Vagina (tissue), 2 donors: Measurements from ENCODE around the gene MTNR1A. TPM values are rescaled to one million over a fixed set of nuclear protein-coding genes. Genes with fewer than 3 reads are reported as not detected.

Source experiments
- DNase-seq, 2 donors: peaks; one replicate each; pipeline ENCODE4 v3.0.0-alpha.2; 2017; ENCODE audit errors: extremely low spot score in 2 of 2
- H3K27ac ChIP-seq: fragments of 200-600 bp; sonication (generic); one replicate; pipeline ENCODE4 v1.5.1; 2019
- H3K27me3 ChIP-seq: fragments of 200-600 bp; sonication (generic); one replicate; pipeline ENCODE4 v1.5.1; 2019
- H3K36me3 ChIP-seq, 2 donors: fragments of 200-600 bp; sonication (generic); one replicate each; pipeline ENCODE4 v1.5.1; 2017 to 2019
- H3K4me1 ChIP-seq: fragments of 200-600 bp; sonication (generic); one replicate; pipeline ENCODE4 v1.5.1; 2019
- H3K4me3 ChIP-seq, 2 donors: fragments of 200-600 bp; sonication (generic); 1 replicate in 1 of 2; 2 replicates in 1 of 2; pipeline ENCODE4 v1.5.1; 2016 to 2019
- H3K9me3 ChIP-seq: fragments of 200-600 bp; sonication (generic); one replicate; pipeline ENCODE4 v1.5.1; 2019
- CTCF ChIP-seq, 3 experiments: fragments of 450-650 bp in 2 of 3; fragments of 200-600 bp in 1 of 3; sonication (generic) in 1 of 3; IDR thresholded peaks; one replicate each; pipeline ENCODE4 v1.5.1; 2017 to 2019; ENCODE audit warnings: antibody characterized with exemption in 3 of 3, mild to moderate bottlenecking in 2 of 3, moderate library complexity in 2 of 3
- POLR2A ChIP-seq, 2 donors: fragments of 450-650 bp; IDR thresholded peaks; one replicate each; pipeline ENCODE4 v1.6.1; 2017; ENCODE audit warnings: antibody characterized with exemption in 2 of 2, mild to moderate bottlenecking in 2 of 2, moderate library complexity in 2 of 2
- POLR2AphosphoS5 ChIP-seq, 2 donors: sonication (generic); formaldehyde crosslinking; IDR thresholded peaks; one replicate each; pipeline ENCODE4 v1.9.0; 2017; ENCODE audit warnings: antibody characterized with exemption in 2 of 2, mild to moderate bottlenecking in 2 of 2, low read depth in 1 of 2; ENCODE audit not compliant: insufficient read depth in 1 of 2
- intact Hi-C: fragments of 100-400 bp; cut with DNase I; formaldehyde crosslinking; loops from one replicate; pipeline ENCODE4 v1.15.1; 2023
- total RNA-seq: library from RNA; depleted of rRNA; stranded (reverse); fragments of >200 nt; gene quantifications from one replicate; pipeline ENCODE4 v1.2.3, GENCODE V29; 2016

Gene MTNR1A
- total RNA-seq, 1 donor from 2014 or later = not detected

DNA sequence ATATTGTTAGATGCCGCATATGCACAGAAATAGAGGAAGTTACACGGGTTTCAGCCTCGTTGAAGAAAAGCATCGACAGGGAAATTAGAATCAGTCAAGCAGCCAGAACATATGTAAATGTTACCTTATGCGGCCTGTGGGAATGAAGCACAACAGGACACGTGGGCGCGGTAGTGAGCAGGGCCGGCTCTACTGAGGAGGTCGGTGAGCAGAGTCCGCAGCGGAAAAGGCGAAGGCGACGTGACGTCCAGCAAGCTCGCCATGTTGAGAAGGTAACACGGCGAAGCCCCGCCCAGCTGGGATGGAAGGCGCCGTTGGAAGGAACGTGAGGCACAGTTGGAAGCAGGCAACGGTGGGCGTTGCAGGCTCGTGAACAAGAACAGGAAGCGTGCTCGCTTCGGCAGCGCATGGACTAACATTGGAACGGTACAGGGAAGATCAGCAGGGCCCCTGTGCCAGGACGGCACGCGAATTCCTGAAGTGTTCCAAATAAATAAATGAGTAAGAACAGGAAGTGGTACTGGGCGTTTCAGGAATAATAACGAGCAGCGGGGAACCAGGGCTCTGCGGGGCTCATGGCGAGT is 54.6 kb downstream of the MTNR1A start:
- no peak overlapping the region for H3K4me3 ChIP-seq
- H3K27ac ChIP-seq = no peak overlapping the region
- DNase-seq = peak in 1 of 2 donors; percentile 55
- no peaks in the 10 kb centered on the region for H3K27me3 ChIP-seq
- no peaks in the 10 kb centered on the region for H3K4me1 ChIP-seq
- no peaks in the 10 kb centered on the region for H3K9me3 ChIP-seq
- no peaks in the 10 kb centered on the region for H3K36me3 ChIP-seq
- intact Hi-C loops = no loop called here
- no peak for TF ChIP-seq POLR2A (IDR thresholded peaks at IDR 0.05)

DNA sequence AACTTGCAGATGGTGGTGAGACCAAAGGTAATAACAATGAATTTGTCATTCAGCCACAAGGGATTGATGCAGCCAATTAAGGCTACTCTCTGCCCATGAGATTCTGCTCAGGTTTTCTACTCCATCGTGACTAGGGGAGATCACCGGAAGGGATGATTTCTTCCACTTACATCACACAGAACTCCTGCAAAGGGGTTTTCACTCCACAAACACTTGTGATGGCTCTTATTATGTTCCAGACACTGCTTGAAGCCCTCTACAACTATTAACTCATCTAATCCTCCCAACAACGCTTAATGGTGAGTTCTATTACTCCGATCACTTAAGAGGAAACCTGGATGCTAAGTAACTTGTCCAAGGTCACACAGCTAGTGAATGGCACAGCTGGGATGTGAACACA is 55.9 kb downstream of the MTNR1A start:
- Histone ChIP-seq H3K27me3 (no peaks in the 10 kb centered on the region), H3K9me3 (no peaks in the 10 kb centered on the region), H3K4me1 (no peaks in the 10 kb centered on the region), H3K36me3 (no peaks in the 10 kb centered on the region), H3K4me3 (no peak overlapping the region), H3K27ac (no peak overlapping the region)
- DNase-seq = no peak
- no peak for TF ChIP-seq CTCF (IDR thresholded peaks at IDR 0.05)
- no peak for TF ChIP-seq POLR2A (IDR thresholded peaks at IDR 0.05)
- no peak for TF ChIP-seq POLR2AphosphoS5 (IDR thresholded peaks at IDR 0.05; ENCODE audit: insufficient read depth in 1 of 2, low read depth in 1 of 2)
- intact Hi-C loops = no loop called here

GRCh38 chr4:186497043-186497442 is 58.3 kb downstream of the MTNR1A start:
- DNase-seq = peak in 1 of 2 donors; percentile 74
- intact Hi-C loops = no loop called here
- Histone ChIP-seq H3K36me3 (no peaks in the 10 kb centered on the region), H3K4me1 (no peaks in the 10 kb centered on the region), H3K4me3 (no peak overlapping the region), H3K9me3 (no peaks in the 10 kb centered on the region), H3K27ac (no peak overlapping the region), H3K27me3 (no peaks in the 10 kb centered on the region)
- TF ChIP-seq POLR2AphosphoS5 (IDR thresholded peaks at IDR 0.05; ENCODE audit: insufficient read depth in 1 of 2, low read depth in 1 of 2) = no peak
- no peak for TF ChIP-seq POLR2A (IDR thresholded peaks at IDR 0.05)
- TF ChIP-seq CTCF (IDR thresholded peaks at IDR 0.05) = no peak

DNA sequence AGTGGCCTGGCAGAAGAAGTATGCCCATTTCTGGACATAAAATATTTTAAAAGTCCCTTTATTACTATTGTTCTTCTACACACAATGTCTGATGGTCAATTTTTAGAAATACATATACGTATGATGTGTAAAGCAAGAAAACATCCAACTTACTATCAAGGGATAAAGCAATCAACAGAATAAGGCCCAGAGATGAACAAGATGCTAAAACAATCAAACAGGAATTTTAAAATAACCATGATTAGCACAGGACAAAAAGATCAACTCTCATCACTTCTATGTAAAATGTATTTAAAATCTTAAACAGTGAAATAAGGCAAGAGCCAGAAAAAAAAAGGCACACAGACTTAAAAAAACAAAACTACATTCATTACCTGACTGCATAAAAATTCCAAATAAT is 60.9 kb downstream of the MTNR1A start:
- Histone ChIP-seq H3K36me3 (no peaks in the 10 kb centered on the region), H3K27ac (no peak overlapping the region), H3K9me3 (no peaks in the 10 kb centered on the region), H3K27me3 (no peaks in the 10 kb centered on the region), H3K4me3 (no peak overlapping the region), H3K4me1 (no peaks in the 10 kb centered on the region)
- DNase-seq = no peak
- intact Hi-C loops = no loop called here
- TF ChIP-seq POLR2AphosphoS5 (IDR thresholded peaks at IDR 0.05; ENCODE audit: insufficient read depth in 1 of 2, low read depth in 1 of 2) (no peak), CTCF (IDR thresholded peaks at IDR 0.05) (no peak), POLR2A (IDR thresholded peaks at IDR 0.05) (no peak)

- Histone ChIP-seq H3K9me3 (no peaks in the 10 kb centered on the region), H3K27ac (no peak overlapping the region)
- TF ChIP-seq POLR2AphosphoS5 (IDR thresholded peaks at IDR 0.05; ENCODE audit: insufficient read depth in 1 of 2, low read depth in 1 of 2) (no peak), CTCF (IDR thresholded peaks at IDR 0.05) (no peak), POLR2A (IDR thresholded peaks at IDR 0.05) (no peak)
These were observed 67.6 kb downstream of the MTNR1A start for GRCh38 chr4:186487726-186488125.

More at GRCh38 chr4:186487726-186488125, 67.6 kb downstream of the MTNR1A start:
- H3K36me3 ChIP-seq = no peaks in the 10 kb centered on the region
- no peaks in the 10 kb centered on the region for H3K27me3 ChIP-seq
- H3K4me1 ChIP-seq = peaks cover 5% of the 10 kb centered on the region
- DNase-seq = no peak
- intact Hi-C loops = no loop called here
- H3K4me3 ChIP-seq = no peak overlapping the region
